RWPE2 (cell line): Measurements from ENCODE around the gene PSG5.
"Not testable (repeated sequence)": the region's sequence is repeated elsewhere in the genome, so short reads cannot be mapped to it uniquely, and the experiment has no call there.

ENCODE experiments used
- ATAC-seq: fragments of 200-7000 bp; cut with Tn5 transposase; 3 replicates; pipeline ENCODE4 v1.9.1; 2021; ENCODE audit warnings: low read depth
- DNase-seq: peaks from one replicate; pipeline ENCODE4 v3.0.0-alpha.2; 2020; ENCODE audit warnings: low spot score
- H3K27ac ChIP-seq: fragments of 450-650 bp; 2 replicates; pipeline ENCODE4 v1.5.1; 2017; ENCODE audit warnings: mild to moderate bottlenecking; ENCODE audit not compliant: poor library complexity, severe bottlenecking
- H3K27me3 ChIP-seq: fragments of 250-450 bp; sonication (Bioruptor Pico); 2 replicates; pipeline ENCODE4 v1.5.1; 2021; ENCODE audit warnings: mild to moderate bottlenecking, moderate library complexity; ENCODE audit not compliant: insufficient read depth, poor library complexity, severe bottlenecking
- H3K36me3 ChIP-seq: fragments of 250-450 bp; sonication (Bioruptor Pico); 2 replicates; pipeline ENCODE4 v1.5.1; 2020; ENCODE audit warnings: low read depth, mild to moderate bottlenecking, moderate library complexity
- H3K4me1 ChIP-seq: fragments of 250-450 bp; sonication (Bioruptor Pico); 2 replicates; pipeline ENCODE4 v1.5.1; 2021; ENCODE audit warnings: mild to moderate bottlenecking, moderate library complexity; ENCODE audit not compliant: insufficient read depth, poor library complexity, severe bottlenecking
- H3K4me3 ChIP-seq: fragments of 250-450 bp; sonication (Bioruptor Pico); 2 replicates; pipeline ENCODE4 v1.5.1; 2021; ENCODE audit warnings: mild to moderate bottlenecking, moderate library complexity; ENCODE audit not compliant: severe bottlenecking
- H3K9me3 ChIP-seq: fragments of 250-450 bp; sonication (Bioruptor Pico); 2 replicates; pipeline ENCODE4 v1.5.1; 2021; ENCODE audit warnings: mild to moderate bottlenecking, moderate library complexity; ENCODE audit not compliant: severe bottlenecking
- TF ChIP-seq, protein P1 (sequence below): fragments of 450-650 bp; IDR thresholded peaks from one replicate; pipeline ENCODE4 v1.5.1; 2017; ENCODE audit warnings: mild to moderate bottlenecking, moderate library complexity; ENCODE audit not compliant: poor library complexity, severe bottlenecking

The PSG5 gene

DNA sequence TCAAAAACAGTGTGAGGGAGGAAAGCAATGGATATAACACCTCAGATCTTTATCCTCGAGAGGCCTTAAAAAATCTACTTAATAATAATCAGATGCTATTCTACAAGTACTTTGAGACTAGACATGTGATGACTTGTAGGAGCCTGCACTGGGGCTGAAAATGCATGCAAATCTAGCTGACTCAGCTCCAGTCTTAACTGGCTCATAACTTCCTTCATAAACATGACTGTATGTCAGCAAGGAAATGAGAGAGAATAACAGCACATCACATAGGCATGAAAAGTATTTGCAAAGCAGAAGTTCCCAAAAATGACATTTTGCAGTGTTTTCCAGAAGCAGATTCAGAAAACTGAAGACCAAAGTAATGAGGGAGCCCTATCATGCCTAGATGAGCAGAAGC is 38.1 kb downstream of the PSG5 start:
- TF ChIP-seq, protein P1, sequence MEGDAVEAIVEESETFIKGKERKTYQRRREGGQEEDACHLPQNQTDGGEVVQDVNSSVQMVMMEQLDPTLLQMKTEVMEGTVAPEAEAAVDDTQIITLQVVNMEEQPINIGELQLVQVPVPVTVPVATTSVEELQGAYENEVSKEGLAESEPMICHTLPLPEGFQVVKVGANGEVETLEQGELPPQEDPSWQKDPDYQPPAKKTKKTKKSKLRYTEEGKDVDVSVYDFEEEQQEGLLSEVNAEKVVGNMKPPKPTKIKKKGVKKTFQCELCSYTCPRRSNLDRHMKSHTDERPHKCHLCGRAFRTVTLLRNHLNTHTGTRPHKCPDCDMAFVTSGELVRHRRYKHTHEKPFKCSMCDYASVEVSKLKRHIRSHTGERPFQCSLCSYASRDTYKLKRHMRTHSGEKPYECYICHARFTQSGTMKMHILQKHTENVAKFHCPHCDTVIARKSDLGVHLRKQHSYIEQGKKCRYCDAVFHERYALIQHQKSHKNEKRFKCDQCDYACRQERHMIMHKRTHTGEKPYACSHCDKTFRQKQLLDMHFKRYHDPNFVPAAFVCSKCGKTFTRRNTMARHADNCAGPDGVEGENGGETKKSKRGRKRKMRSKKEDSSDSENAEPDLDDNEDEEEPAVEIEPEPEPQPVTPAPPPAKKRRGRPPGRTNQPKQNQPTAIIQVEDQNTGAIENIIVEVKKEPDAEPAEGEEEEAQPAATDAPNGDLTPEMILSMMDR, result no peak
- DNase-seq, result no peak
- Histone ChIP-seq H3K27me3 (no peaks in the 10 kb centered on the region), H3K4me1 (peaks cover 33% of the 10 kb centered on the region), H3K36me3 (no peaks in the 10 kb centered on the region), H3K4me3 (no peak overlapping the region), H3K27ac (peak overlapping the region; percentile 99), H3K9me3 (no peaks in the 10 kb centered on the region)
- peak; percentile 55; the same call in 1 of the 3 replicates for ATAC-seq

DNA sequence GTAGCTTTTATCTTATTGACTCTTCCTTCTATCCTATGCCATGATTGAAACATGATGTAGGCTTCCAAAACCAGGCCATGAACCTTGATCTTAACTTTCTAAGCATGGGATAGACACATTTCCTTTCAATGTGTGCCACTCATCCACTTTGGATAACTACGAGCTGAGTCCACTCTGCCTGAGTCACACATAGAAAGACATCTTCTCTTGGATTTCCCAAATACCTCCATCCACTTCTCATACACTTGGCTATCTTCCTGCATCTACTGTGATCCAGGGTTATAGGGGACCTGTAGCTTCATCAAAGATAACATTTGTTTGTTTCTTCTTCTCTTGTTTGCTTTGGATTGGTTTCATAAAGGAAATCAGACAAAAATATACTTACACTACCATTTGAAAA is 44.6 kb downstream of the PSG5 start:
- not testable (repeated sequence) for H3K27ac ChIP-seq, H3K27me3 ChIP-seq, DNase-seq, ATAC-seq, H3K36me3 ChIP-seq, H3K4me1 ChIP-seq, H3K4me3 ChIP-seq, H3K9me3 ChIP-seq

DNA sequence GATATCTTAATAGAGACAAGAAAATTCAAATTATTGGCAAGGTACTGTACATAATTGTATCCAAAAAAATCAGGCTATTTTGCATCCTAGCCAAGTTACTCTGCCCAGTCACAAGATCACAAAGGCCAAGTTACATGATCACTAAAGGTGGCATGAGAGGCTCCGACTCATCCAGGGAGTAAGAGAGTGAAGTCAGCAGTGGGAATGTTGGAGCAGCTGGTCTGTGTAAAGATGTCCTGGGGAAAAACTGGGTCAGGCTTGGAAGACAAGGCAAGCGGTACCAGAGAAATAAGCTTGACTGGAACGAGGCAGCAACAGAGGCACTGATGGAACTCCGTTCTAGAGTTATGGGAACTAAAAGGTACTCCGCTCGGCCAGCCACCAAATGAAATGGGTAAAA is 53.6 kb downstream of the PSG5 start:
- TF ChIP-seq, protein P1, result no peak

DNA sequence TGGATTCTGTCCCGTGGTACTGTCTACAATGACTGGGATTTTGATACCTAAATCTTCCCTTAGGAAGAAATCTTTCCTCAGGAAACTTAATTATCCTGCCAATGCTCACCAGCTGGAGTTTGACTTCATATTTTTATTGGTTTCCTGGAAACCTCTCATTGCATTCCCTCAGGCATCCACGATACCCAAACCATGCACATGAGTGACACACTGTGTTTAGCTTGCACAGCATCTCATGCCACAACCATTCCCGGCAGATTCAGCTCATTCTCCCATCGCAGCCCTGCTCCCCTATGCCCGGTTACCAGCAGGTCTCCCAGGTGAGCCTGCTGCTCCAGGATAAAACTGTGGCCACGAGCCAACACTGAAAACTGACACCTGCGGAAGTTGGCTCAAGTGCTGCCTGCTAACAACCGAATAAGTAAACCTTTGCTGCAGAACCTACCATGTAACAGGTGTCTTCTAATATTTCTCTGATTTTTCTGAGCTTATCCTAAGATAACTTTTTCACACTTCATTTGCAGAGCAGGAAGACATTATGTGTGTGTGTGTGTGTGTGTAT is 55.0 kb downstream of the PSG5 start:
- peak; percentile 48 for ATAC-seq
- H3K9me3 ChIP-seq, H3K4me3 ChIP-seq, H3K27me3 ChIP-seq, H3K36me3 ChIP-seq, DNase-seq: not testable (repeated sequence)
- H3K27ac ChIP-seq, result peak overlapping the region; percentile 98
- peaks cover 39% of the 10 kb centered on the region for H3K4me1 ChIP-seq

More for the DNA sequence above, 53.6 kb downstream of the PSG5 start:
- peaks cover 26% of the 10 kb centered on the region for H3K4me1 ChIP-seq
- H3K9me3 ChIP-seq, result no peaks in the 10 kb centered on the region
- H3K27ac ChIP-seq, result no peak overlapping the region
- H3K36me3 ChIP-seq, result no peaks in the 10 kb centered on the region
- DNase-seq, result no peak
- ATAC-seq, result no peak
- no peaks in the 10 kb centered on the region for H3K27me3 ChIP-seq
- H3K4me3 ChIP-seq, result no peak overlapping the region

DNA sequence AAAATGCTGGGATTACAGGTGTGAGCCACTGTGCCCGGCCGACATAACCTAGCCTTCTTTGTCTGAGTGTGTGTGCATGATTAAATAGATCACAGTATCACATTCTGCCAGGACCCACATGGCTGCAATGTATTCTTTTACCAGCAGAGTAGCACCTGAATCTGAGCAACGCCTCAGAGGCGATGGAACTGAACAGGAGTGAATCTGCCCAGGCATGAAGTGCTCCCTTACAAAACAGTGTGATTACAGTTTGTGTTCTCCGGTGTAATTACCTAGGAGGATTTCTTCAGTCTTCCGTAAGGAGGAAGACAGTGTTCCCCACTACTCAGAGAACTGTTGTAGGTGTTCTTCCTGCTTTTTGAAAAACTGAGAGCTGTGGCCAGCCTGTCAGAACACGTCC is 57.1 kb downstream of the PSG5 start:
- not testable (repeated sequence) for H3K4me3 ChIP-seq, H3K27me3 ChIP-seq, H3K9me3 ChIP-seq, H3K36me3 ChIP-seq, DNase-seq
- Histone ChIP-seq H3K4me1 (peaks cover 40% of the 10 kb centered on the region), H3K27ac (peak overlapping the region; percentile 98)
- ATAC-seq, result peak; percentile 70

DNA sequence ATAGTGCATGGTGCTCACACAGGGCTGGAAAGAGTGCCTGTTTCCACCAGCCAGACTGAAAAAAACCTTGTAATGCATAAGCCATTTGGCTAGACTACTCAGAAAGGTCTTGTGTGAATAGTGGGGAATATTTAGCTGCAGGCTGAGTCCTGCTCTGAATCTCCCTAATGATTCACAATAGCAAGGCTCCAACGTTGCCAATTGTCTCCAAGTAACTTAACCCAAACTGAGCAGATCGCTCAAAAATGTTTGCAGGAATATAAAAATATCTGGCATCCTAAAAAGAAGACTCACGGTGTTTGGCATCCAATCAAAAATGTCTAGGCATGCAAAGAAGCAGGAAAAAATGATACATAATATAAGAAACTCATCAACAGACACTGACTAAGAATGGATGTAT is 59.0 kb downstream of the PSG5 start:
- DNase-seq, result not testable (repeated sequence)
- peak overlapping the region; percentile 98 for H3K27ac ChIP-seq

DNA sequence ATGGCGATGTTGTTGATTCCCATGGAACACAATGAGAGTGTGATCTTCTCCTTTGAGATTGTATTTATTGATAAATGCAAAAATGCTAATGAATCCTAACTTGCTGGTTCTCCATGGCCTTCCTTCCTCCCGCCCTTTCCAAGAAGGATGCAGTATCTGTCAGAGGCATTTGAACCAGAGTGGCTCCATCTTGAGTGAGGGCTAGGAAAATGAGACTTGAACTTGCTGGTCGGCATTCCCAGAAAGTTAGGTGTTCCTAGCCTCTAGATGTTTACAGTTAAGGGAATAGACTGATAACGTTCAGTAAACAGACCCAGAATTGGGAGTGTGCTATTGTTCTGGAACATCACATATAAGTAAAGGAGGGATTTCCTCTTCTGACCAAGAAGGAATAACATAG is 59.6 kb downstream of the PSG5 start:
- TF ChIP-seq, protein P1, result no peak
- H3K27me3 ChIP-seq, result no peaks in the 10 kb centered on the region
- DNase-seq (no peak), ATAC-seq (no peak)
- no peaks in the 10 kb centered on the region for H3K9me3 ChIP-seq
- no peak overlapping the region for H3K4me3 ChIP-seq
- peak overlapping the region; percentile 98 for H3K27ac ChIP-seq
- H3K4me1 ChIP-seq, result peaks cover 40% of the 10 kb centered on the region
- no peaks in the 10 kb centered on the region for H3K36me3 ChIP-seq

More for the DNA sequence above, 59.0 kb downstream of the PSG5 start:
- not testable (repeated sequence) for H3K9me3 ChIP-seq, H3K36me3 ChIP-seq, H3K27me3 ChIP-seq, H3K4me3 ChIP-seq
- H3K4me1 ChIP-seq, result peaks cover 40% of the 10 kb centered on the region
- peak; percentile 85 for ATAC-seq
